ENCODE data around the gene GLRA3. TPM values are rescaled to one million over a fixed set of nuclear protein-coding genes. Genes with fewer than 3 reads are reported as not detected.

Gene GLRA3
- total RNA-seq, 2 experiments from 2014 or later = not detected

- Mint-ChIP-seq H3K27me3 (no peaks in the 10 kb centered on the region), H3K27ac (no peak overlapping the region), H3K4me3 (no peak overlapping the region), H3K9me3 (no peaks in the 10 kb centered on the region), H3K4me1 (ENCODE audit: low read depth) (no peaks in the 10 kb centered on the region), H3K36me3 (ENCODE audit: low read depth) (no peaks in the 10 kb centered on the region)
- ATAC-seq (no peak), DNase-seq (no peak)
- POLR2A ChIA-PET = no interaction called here
- CTCF ChIA-PET = no interaction called here
- no peak for TF ChIP-seq CTCF (IDR thresholded peaks at IDR 0.05)
- intact Hi-C loops (cut with micrococcal nuclease) = no loop called here
Measured at GRCh38 chr4:174648812-174649211, 180.2 kb downstream of the GLRA3 start.

GRCh38 chr4:174646326-174646725, 182.7 kb downstream of the GLRA3 start:
- no peak for ATAC-seq
- Mint-ChIP-seq H3K36me3 (ENCODE audit: low read depth) (no peaks in the 10 kb centered on the region), H3K4me1 (ENCODE audit: low read depth) (no peaks in the 10 kb centered on the region), H3K4me3 (no peak overlapping the region), H3K27me3 (peaks cover 1% of the 10 kb centered on the region), H3K27ac (no peak overlapping the region), H3K9me3 (no peaks in the 10 kb centered on the region)
- CTCF ChIA-PET = no interaction called here
- no peak for TF ChIP-seq CTCF (IDR thresholded peaks at IDR 0.05)
- DNase-seq = no peak
- POLR2A ChIA-PET = no interaction called here
- intact Hi-C loops (cut with micrococcal nuclease) = no loop called here

GRCh38 chr4:174640146-174640545, 188.9 kb downstream of the GLRA3 start:
- Mint-ChIP-seq H3K36me3 (ENCODE audit: low read depth) (no peaks in the 10 kb centered on the region), H3K4me1 (ENCODE audit: low read depth) (no peaks in the 10 kb centered on the region), H3K4me3 (no peak overlapping the region), H3K27me3 (peaks cover 1% of the 10 kb centered on the region), H3K27ac (no peak overlapping the region), H3K9me3 (no peaks in the 10 kb centered on the region)
- no peak for DNase-seq
- CTCF ChIA-PET = no interaction called here
- intact Hi-C loops (cut with micrococcal nuclease) = no loop called here
- no peak for ATAC-seq
- no peak for TF ChIP-seq CTCF (IDR thresholded peaks at IDR 0.05)
- POLR2A ChIA-PET = no interaction called here

GRCh38 chr4:174635732-174636131, 193.3 kb downstream of the GLRA3 start:
- Mint-ChIP-seq H3K4me3 (no peak overlapping the region), H3K36me3 (ENCODE audit: low read depth) (no peaks in the 10 kb centered on the region), H3K4me1 (ENCODE audit: low read depth) (no peaks in the 10 kb centered on the region), H3K27ac (no peak overlapping the region), H3K9me3 (no peaks in the 10 kb centered on the region), H3K27me3 (no peaks in the 10 kb centered on the region)
- TF ChIP-seq CTCF (IDR thresholded peaks at IDR 0.05) = no peak
- ChIA-PET POLR2A (no interaction called here), CTCF (no interaction called here)
- ATAC-seq (no peak), DNase-seq (no peak)
- intact Hi-C loops (cut with micrococcal nuclease) = no loop called here

- ChIA-PET POLR2A (no interaction called here), CTCF (interaction anchor here (0.6 to 1.5 kb wide), 3 partner anchors 12 to 261 kb away, joined by 3 to 4 read pairs (median 3); no protein-coding TSS in a partner anchor)
- TF ChIP-seq CTCF (IDR thresholded peaks at IDR 0.05) = no peak
- H3K27me3 Mint-ChIP-seq = no peaks in the 10 kb centered on the region
- no peaks in the 10 kb centered on the region for H3K36me3 Mint-ChIP-seq (ENCODE audit: low read depth)
- no peak for ATAC-seq
- intact Hi-C loops (cut with micrococcal nuclease) = loop anchor here (2.0 kb wide), 1 partner anchor 269 kb away; no protein-coding TSS in a partner anchor
- DNase-seq = no peak
- no peak overlapping the region for H3K4me3 Mint-ChIP-seq
- H3K27ac Mint-ChIP-seq = no peak overlapping the region
- H3K9me3 Mint-ChIP-seq = no peaks in the 10 kb centered on the region
- H3K4me1 Mint-ChIP-seq (ENCODE audit: low read depth) = no peaks in the 10 kb centered on the region
Measured at GRCh38 chr4:174633399-174633798, 195.6 kb downstream of the GLRA3 start.
